GDM1 (cell line): ENCODE measurements around the gene CCNT2.
A peak's percentile ranks its signal among the peaks of the same experiment; 100 is the strongest.
"Not testable (repeated sequence)": the region's sequence is repeated elsewhere in the genome, so short reads cannot be mapped to it uniquely, and the experiment has no call there.

Experiments used
- DNase-seq: peaks from one replicate; lab custom pipeline; 2025; lab: John Stamatoyannopoulos, UW

CCNT2 gene

DNA sequence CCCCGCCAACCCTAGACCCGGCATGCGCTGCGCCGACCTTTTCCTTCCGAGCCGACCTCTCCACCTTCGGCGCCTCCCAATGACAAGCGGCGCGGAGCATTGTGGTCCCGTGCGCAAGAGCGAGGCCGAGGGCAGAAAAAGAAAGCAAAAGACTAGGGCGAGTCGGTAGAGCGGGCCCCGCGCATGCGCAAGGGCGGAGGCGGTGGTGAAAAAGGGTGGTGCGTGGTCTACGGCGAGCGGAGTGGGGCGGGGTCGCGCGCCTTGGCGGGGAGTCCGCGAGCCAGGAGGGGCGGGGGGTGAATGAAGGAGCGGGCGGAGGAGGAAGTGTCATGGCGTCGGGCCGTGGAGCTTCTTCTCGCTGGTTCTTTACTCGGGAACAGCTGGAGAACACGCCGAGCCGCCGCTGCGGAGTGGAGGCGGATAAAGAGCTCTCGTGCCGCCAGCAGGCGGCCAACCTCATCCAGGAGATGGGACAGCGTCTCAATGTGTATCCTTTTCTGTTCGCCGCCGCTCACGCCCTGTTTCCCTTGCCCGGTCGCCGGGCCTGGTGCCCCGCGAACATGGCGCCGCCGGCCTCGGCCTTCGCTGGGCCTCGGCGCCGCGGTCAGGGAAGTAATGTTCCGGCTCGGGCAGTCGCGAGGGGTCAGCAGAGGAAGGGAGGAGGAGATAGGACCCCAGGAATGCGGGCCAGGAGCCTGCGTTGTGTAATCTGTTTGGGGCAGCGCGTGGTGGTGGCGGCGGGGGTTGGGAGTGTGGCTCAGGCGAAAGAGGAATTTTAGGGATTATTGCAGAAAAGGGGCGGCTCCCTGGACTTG lies at the start of gene CCNT2:
CCNT2 (plus strand) TSS at position 297 of the 815 bp plus-strand sequence; CDS start at position 330, 33 bp downstream.
- DNase-seq: peak; percentile 99

DNA sequence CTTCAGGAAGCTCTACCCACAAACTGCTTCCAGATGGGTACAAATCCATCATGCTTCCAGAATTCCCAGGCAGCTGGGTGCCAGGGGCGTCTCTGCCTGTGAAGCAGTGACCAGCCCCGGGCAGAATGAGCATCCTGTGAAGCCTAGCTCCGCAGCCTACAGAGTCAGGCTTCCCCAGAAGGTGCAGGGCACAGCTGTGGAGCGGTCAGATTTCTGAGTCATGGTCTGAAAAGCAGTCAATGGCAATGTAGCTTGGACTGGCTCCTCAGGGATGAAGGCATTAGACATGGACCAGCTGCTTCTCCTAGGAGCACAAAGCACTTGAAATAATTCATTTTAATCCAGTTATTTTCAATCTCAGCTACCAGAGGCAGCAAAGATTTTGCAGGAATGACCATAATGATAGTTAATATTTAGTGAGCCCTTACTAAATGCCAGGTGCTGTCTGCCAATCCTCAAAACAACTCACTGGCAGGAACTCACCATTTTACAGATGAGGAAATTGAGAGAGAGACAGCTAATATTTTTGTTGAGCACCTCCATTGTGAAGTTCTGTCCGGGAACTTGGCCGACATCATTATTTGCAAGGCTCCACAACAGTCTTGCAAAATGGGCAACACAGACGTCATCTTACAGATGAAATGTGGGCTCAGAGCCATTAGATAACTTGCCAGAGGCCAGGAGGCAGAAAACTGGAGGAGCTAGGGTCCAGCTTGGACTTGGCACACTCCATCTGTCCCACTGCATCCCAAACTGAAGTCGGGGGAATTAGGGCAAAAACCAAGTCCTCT lies 48.5 kb upstream of the CCNT2 start:
- no peak for DNase-seq

DNA sequence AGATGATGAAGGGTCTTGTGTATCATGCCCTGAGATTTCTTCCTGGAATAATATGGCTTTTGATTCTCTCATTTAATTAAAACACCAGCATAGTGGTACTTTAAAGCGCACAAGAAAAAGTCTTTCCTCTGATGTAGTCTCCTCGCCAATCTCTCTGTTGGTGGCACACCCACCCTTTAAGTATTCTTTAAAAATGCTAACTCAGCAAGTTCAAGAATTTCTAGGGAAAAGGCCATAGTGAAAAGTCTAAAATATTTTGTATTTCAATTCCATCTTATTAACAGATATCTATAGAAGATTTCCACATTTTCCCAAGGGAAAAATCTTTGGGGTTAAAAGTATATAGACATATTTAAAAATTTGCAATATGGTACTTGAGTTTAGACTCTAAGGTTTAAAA lies 45.5 kb upstream of the CCNT2 start:
- no peak for DNase-seq

DNA sequence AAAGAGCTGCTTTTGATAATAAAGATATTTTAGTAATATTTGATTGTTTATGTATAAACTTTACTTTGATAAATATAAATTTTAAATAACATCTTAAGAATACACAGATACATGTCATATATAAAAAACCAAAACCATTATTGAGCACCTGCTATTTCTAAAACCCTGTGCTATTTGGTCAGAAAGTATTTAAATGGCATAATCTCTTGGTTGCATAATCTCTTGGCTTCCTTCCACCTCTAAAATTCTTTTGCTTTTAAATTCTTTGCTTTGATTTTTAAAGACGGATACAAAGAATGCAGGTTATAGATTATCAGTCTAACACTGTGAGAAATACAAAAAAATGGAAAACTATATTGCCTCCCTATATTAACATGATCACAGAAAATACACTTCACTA lies 43.3 kb upstream of the CCNT2 start:
- DNase-seq: no peak

DNA sequence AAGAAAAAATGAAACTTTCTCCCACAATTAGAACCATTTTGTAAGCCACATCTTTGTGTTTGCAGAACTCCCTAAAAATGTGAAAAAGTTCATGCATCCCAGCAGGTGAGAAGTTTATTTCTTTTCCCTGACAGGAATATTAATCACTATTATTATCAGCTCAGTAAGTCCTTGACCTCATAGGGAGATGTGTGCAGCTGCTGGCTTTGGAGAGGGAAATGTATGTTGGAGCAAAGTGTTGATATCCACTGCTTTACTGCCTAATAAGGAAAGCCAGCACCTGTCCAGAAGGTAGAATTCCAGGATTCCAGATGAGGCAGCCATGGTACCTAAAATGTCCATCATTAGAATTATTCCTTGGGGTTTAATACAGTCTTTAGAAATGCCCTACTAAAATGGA lies 35.8 kb upstream of the CCNT2 start:
- no peak for DNase-seq

- no peak for DNase-seq
These were observed 34.9 kb upstream of the CCNT2 start for GRCh38 chr2:134883552-134884293.

DNA sequence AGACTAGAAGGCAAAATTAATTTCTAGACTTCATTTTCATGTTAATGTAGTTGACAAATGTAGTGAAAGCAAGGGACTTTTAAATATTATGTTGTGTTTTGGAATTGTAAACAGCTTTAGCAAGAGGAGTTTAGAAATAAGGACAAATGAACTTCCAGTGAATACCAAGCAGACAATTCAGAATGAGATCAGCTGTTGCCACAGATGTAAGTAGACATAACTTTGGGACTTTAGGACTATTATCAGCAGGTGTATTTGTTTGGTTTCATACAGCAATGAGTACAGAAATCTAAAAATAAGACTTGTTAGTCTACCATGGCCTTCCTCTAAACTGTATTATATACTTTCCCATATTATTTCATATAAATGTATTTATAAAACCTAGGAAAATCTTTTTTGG lies 34.2 kb upstream of the CCNT2 start:
- no peak for DNase-seq

- no peak for DNase-seq
These were observed 26.2 kb upstream of the CCNT2 start for GRCh38 chr2:134892282-134893035.

DNA sequence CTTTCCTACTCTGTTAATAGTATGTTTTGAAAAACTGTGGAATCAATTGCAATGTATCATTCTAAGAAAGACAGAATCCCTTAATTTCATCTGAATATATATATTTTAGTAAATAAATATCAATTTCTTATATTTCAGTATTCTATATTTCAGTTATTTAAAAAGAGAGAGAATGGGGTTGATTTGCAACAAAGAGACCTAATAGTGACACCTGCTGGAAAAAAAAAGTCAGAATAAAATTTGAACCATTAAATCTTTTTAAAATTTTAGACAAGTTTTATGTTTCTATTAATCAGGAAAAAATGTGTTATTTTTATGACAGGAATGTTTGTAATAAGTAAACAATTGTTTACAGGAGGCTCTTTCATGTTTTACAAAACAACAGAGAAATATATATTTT lies 20.7 kb upstream of the CCNT2 start:
- DNase-seq: no peak

DNA sequence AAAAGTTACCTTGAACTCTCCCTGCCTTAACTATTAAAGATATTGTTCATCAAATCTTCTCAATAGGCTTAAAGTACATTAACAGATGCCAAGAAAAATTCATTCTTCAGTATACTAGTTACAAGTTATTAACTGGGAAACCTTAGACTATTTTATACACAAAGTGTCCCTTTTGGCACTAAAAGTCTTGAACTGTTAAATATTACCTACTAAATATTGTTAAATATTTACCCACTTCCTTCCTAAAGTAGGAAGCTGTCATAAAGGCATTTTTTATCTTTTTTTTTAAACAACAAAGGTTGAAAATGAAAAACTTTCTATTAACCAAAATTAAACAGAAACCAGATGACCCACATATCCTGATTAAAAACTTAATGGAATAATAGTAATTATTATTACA lies 19.4 kb upstream of the CCNT2 start:
- DNase-seq: no peak

DNA sequence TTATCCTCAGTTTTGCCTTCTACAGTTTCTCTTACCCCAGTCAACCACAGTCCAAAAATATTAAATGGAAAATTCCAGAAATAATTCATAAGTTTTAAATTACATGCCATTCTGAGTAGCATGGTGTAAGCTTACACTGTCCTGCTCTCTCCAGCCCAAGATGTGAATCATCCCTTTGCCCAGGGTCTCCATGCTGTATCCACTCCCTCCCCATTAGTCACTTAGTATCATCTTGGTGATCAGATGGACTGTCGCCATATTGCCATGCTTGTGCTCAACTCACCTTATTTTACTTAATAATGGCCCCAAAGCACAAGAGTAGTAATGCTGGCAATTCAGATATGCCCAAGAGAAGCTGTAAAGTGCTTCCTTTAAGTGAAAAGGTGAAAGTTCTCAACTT lies 18.5 kb upstream of the CCNT2 start:
- DNase-seq: no peak

DNA sequence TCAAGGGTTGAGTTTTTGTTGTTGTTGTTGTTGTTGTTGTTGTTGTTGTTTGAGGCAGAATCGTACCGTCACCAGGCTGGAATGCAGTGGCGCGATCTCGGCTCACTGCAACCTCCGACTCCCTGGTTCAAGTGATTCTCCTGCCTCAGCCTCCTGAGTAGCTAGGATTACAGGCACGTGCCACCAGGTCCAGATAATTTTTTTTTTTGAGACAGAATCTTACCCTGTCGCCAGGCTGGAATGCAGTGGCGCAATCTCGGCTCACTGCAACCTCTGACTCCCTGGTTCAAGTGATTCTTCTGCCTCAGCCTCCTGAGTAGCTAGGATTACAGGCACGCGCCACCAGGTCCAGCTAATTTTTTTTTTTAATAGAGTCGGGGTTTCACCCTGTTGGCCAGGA lies 14.9 kb upstream of the CCNT2 start:
- DNase-seq: not testable (repeated sequence)

DNA sequence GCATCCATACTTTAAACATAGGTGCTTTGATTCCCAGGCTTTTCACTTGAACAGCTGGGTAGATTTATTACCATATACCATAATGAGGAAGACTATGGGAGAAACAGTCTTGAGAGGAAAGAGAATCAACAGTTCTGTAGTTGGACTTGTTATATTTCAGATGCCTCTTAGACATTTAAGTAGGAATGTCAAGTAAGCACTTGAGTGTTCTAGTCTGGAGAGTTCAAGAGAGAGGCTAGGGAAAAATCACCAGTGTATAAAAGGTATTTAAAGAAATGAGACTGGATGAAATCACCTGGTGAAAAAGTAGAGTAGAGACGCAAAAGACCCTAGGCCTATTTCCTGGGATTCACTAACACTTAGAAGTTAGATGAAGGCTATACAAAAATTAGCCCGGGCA lies 13.5 kb upstream of the CCNT2 start:
- no peak for DNase-seq

- no peak for DNase-seq
These were observed 11.9 kb upstream of the CCNT2 start for GRCh38 chr2:134906726-134907125.

GRCh38 chr2:134907441-134908116 lies 11.0 kb upstream of the CCNT2 start:
- DNase-seq: not testable (repeated sequence)

DNA sequence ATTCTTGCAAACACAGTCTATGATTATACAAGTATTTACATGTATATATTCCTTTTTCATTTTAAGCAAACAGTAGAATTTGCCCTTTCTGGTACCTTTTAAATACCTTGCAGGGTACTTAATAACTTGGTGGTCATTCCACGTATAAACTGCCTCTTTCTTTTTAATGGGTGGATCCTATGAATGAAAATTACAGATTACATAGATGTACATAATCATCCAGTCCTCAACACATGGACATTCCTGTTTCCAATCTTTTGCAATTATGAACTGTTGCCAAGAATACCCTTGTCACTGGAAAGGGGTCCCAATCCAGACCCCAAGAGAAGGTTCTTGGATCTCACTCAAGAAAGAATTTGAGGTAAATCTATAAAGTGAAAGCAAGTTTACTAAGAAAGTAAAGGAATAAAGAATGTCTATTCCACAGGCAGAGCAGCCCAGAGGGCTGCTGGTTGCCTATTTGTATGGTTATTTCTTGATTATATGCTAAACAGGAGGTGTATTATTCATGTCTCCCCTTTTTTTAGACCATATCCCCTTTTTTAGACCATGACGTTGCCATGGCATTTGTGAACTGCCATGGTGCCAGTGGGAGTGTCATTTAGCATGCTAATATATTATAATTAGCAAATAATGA lies 7.7 kb upstream of the CCNT2 start:
- DNase-seq: no peak

- no peak for DNase-seq
These were observed 7.2 kb upstream of the CCNT2 start for GRCh38 chr2:134911400-134911785.

DNA sequence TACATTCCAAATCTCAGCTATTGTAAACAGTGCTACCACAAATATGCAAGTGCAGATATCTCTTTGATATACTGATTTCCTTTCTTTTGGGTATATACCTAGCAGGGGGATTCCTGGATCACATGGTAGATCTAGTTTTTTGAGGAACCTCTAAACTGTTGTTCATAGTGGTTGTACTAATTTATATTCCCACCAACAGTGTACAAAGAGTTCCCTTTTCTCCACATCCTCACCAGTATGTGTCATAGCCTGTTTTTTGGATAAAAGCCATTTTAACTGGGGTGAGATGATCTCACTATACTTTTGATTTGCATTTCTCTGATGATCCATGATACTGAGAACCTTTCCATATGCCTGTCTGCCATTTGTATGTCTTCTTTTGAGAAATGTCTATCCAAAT lies 6.3 kb upstream of the CCNT2 start:
- DNase-seq: no peak

GRCh38 chr2:134917360-134917865 lies 1.2 kb upstream of the CCNT2 start:
- peak; percentile 5 for DNase-seq

DNA sequence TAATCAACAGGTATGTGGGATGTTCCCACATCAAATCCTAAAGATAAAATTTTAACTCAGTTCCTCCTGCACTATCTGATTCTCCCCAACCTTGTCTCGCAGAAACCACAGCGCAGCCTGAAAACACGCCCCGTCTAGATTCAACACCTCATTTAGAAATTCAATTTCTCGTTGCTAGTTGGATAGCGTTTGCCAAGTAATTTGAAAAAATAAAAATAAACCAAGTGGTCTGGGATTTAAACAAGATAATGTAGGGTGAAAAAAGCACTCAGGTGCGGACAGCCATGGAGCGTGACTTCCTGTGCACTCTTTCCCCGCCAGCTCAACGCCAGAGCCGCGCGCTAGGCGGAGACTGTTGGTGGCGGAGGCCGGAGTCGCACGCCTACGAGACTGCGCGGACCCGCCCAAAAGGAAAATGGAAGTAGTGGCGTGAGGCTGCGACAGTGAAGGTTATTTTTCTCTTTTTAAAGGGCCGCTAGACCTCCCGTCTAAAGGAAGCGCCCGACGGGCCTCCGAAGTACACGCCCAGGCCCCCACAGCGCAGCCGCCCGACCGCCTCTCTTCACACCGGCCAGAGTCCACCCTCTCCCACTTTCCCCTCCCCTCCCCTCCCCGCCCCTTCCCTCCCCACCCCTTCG lies 615 bp upstream of the CCNT2 start:
- no peak for DNase-seq
